WTC11 (cell line): ENCODE data around the gene KCNAB3. TPM values are rescaled to one million over a fixed set of nuclear protein-coding genes. Genes with fewer than 3 reads are reported as not detected.

Source experiments
- ATAC-seq: fragments of 200-7000 bp; cut with Tn5 transposase; 2 replicates; pipeline ENCODE4 v1.10.0; 2021; ENCODE audit warnings: mild to moderate bottlenecking, moderate library complexity
- CTCF ChIA-PET: fragments of 300-600 bp; sonication (Branson Sonifier 250); formaldehyde crosslinking; loops from one replicate; lab custom pipeline; 2021; ENCODE audit warnings: antibody characterized with exemption; lab: Charles Lee
- POLR2A ChIA-PET: fragments of 350-600 bp; sonication (Branson Sonifier 250); formaldehyde crosslinking; loops from one replicate; lab custom pipeline; 2021; ENCODE audit warnings: antibody characterized with exemption; lab: Charles Lee
- DNase-seq: peaks from one replicate; pipeline ENCODE4 v3.0.0; 2021; ENCODE audit warnings: low spot score
- H3K27ac Mint-ChIP-seq: 2 replicates; pipeline ENCODE4 v1.8.0; 2021; ENCODE audit warnings: mixed read lengths
- H3K27me3 Mint-ChIP-seq: 2 replicates; pipeline ENCODE4 v1.8.0; 2021; ENCODE audit warnings: low read depth, mild to moderate bottlenecking, moderate library complexity, mixed read lengths
- H3K36me3 Mint-ChIP-seq: 2 replicates; pipeline ENCODE4 v1.8.0; 2021; ENCODE audit warnings: mixed read lengths
- H3K4me1 Mint-ChIP-seq: 2 replicates; pipeline ENCODE4 v1.8.0; 2022; ENCODE audit warnings: mixed read lengths
- H3K4me3 Mint-ChIP-seq: 2 replicates; pipeline ENCODE4 v1.8.0; 2021; ENCODE audit warnings: mild to moderate bottlenecking, moderate library complexity, mixed read lengths
- H3K9me3 Mint-ChIP-seq: 2 replicates; pipeline ENCODE4 v1.8.0; 2021; ENCODE audit warnings: mixed read lengths
- ATF3 ChIP-seq: sonication (generic); formaldehyde crosslinking; conservative IDR thresholded peaks from 2 replicates; pipeline ENCODE4 v1.8.1; 2022; ENCODE audit warnings: mild to moderate bottlenecking, missing genetic modification reagents
- CBFB ChIP-seq: sonication (generic); formaldehyde crosslinking; IDR thresholded peaks from 2 replicates; pipeline ENCODE4 v1.8.1; 2022; ENCODE audit warnings: mild to moderate bottlenecking, low read depth, missing genetic modification reagents
- ERG ChIP-seq: fragments of 250-450 bp; sonication (Bioruptor Pico); IDR thresholded peaks from 2 replicates; pipeline ENCODE4 v1.8.0; 2021; ENCODE audit warnings: mild to moderate bottlenecking
- ETV6 ChIP-seq: sonication (generic); formaldehyde crosslinking; IDR thresholded peaks from 2 replicates; pipeline ENCODE4 v1.8.1; 2022; ENCODE audit warnings: mild to moderate bottlenecking, missing genetic modification reagents
- NFE2L1 ChIP-seq: sonication (generic); formaldehyde crosslinking; IDR thresholded peaks from 2 replicates; pipeline ENCODE4 v1.8.1; 2023; ENCODE audit warnings: missing genetic modification reagents
- OVOL2 ChIP-seq: fragments of 250-450 bp; sonication (Bioruptor Pico); IDR thresholded peaks from 2 replicates; pipeline ENCODE4 v1.9.0; 2021; ENCODE audit warnings: mild to moderate bottlenecking, borderline replicate concordance
- SOX15 ChIP-seq: fragments of 250-450 bp; sonication (Bioruptor Pico); IDR thresholded peaks from 2 replicates; pipeline ENCODE4 v1.9.0; 2021; ENCODE audit warnings: mild to moderate bottlenecking
- TP53 ChIP-seq: sonication (generic); formaldehyde crosslinking; IDR thresholded peaks from 2 replicates; pipeline ENCODE4 v1.8.1; 2023; ENCODE audit warnings: mild to moderate bottlenecking, missing genetic modification reagents
- ZNF138 ChIP-seq: sonication (generic); formaldehyde crosslinking; conservative IDR thresholded peaks from 2 replicates; pipeline ENCODE4 v1.8.1; 2022; ENCODE audit warnings: mild to moderate bottlenecking, moderate library complexity, missing genetic modification reagents
- ZNF263 ChIP-seq: sonication (generic); formaldehyde crosslinking; IDR thresholded peaks from 2 replicates; pipeline ENCODE4 v1.8.1; 2022; ENCODE audit warnings: low read depth, mild to moderate bottlenecking, moderate library complexity, missing genetic modification reagents
- ZNF396 ChIP-seq: fragments of 250-450 bp; sonication (Bioruptor Pico); IDR thresholded peaks from 2 replicates; pipeline ENCODE4 v1.8.0; 2021; ENCODE audit warnings: mild to moderate bottlenecking, moderate library complexity, borderline replicate concordance
- ZNF416 ChIP-seq: fragments of 250-450 bp; sonication (Bioruptor Pico); IDR thresholded peaks from 2 replicates; pipeline ENCODE4 v1.9.0; 2021; ENCODE audit warnings: mild to moderate bottlenecking, inconsistent platforms
- ZNF512 ChIP-seq: sonication (generic); formaldehyde crosslinking; IDR thresholded peaks from 2 replicates; pipeline ENCODE4 v1.8.1; 2022; ENCODE audit warnings: missing genetic modification reagents, borderline replicate concordance
- ZSCAN18 ChIP-seq: fragments of 250-450 bp; sonication (Bioruptor Pico); IDR thresholded peaks from 2 replicates; pipeline ENCODE4 v2.1.2; 2022; ENCODE audit warnings: mild to moderate bottlenecking, moderate library complexity
- total RNA-seq: library from RNA; stranded (reverse); gene quantifications from 3 replicates; pipeline ENCODE4 v1.2.3, GENCODE V29; 2021
- TF ChIP-seq, protein P1 (sequence below): sonication (generic); formaldehyde crosslinking; IDR thresholded peaks from 2 replicates; pipeline ENCODE4 v1.8.1; 2023; ENCODE audit warnings: mild to moderate bottlenecking, moderate library complexity, missing genetic modification reagents
- TF ChIP-seq, protein P2 (sequence below): sonication (generic); formaldehyde crosslinking; IDR thresholded peaks from 2 replicates; pipeline ENCODE4 v1.8.0; 2022; ENCODE audit warnings: mild to moderate bottlenecking, missing genetic modification reagents

Gene KCNAB3
- total RNA-seq, 1 experiment from 2014 or later, result 3.2 TPM

DNA sequence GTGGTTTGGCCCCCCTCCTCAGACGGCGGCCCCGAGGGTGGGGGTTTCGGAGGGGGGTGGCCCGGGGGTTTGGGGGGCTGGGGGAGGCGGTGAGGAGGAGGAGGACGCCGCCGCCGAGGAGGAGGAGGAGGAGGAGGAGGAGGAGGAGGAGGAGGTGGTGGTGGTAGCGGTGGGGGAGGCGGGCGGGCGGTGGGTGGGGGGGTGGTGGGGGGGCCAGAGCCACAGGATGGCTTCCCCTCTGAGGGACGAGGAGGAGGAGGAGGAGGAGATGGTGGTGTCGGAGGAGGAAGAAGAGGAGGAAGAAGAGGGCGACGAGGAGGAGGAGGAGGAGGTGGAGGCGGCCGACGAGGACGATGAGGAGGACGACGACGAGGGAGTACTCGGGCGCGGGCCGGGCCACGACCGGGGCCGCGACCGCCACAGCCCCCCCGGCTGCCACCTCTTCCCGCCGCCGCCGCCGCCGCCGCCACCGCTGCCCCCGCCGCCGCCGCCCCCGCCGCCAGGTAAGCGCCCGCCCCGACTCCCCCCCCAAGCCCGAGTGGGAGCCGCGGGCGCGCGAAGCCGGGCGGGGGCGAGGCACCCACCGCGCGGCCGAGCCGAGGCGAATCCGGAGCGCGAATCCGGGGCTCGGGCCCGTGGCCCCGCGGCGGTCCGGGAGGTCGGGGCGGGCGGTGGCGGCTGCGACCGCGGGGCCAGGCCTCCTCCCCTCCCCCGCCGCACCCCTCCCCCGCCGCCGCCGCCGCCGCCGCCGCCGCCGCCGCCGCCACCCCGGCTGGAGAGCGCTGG is 44.9 kb downstream of the KCNAB3 start:
- Mint-ChIP-seq H3K4me1 (peaks cover 10% of the 10 kb centered on the region), H3K9me3 (no peaks in the 10 kb centered on the region), H3K36me3 (no peaks in the 10 kb centered on the region), H3K27me3 (no peaks in the 10 kb centered on the region; the same call in 1 of the 2 replicates)
- DNase-seq (no peak), ATAC-seq (no peak)
- peak; percentile 80; the same call in 1 of the 2 replicates for TF ChIP-seq ZNF263 (CRISPR knock-in tag)
- no peak for TF ChIP-seq NFE2L1
- TF ChIP-seq, all 79 proteins: peak for 1
- ChIA-PET POLR2A (interaction anchor here (1.1 kb wide), 1 partner anchor 28 kb away, joined by 4 read pairs; the partner anchor contains the start of gene NAA38), CTCF (interaction anchor here (1.2 kb wide), 1 partner anchor 157 kb away, joined by 5 read pairs; no protein-coding TSS in a partner anchor)
- peak overlapping the region; percentile 54 for H3K4me3 Mint-ChIP-seq
- no peak overlapping the region for H3K27ac Mint-ChIP-seq

DNA sequence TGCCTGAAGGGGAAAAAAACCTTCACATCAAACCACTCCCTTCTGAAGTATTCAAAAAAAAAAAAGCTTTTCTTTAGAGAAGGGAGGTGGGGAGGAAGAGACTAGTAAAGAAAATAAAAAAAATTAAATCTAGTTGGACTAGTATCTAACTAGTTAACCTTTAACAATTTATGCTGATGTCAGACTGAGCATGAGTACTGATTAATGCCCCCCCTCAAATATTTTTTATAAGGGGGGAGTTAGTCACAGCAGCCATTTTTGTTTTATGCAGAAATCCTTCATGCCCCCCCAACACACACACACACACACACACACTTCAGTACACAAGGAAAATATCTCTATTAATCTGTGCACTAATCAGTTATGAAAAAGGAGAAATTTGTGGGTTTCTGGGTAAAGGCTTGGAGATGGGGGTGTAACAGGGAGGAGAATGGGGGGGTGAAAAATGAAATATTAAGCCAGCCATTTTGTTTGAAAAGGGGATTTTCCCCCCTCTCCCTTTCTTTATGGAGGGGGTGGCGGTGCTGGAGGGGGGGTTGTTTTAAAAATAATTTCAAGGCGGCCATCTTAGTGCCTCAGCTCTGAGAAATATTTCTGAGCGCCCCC is 45.8 kb downstream of the KCNAB3 start:
- POLR2A ChIA-PET, result interaction anchor here (0.6 to 0.7 kb wide), 2 partner anchors 12 to 27 kb away, joined by 3 read pairs; no protein-coding TSS in a partner anchor
- H3K27ac Mint-ChIP-seq, result no peak overlapping the region

DNA sequence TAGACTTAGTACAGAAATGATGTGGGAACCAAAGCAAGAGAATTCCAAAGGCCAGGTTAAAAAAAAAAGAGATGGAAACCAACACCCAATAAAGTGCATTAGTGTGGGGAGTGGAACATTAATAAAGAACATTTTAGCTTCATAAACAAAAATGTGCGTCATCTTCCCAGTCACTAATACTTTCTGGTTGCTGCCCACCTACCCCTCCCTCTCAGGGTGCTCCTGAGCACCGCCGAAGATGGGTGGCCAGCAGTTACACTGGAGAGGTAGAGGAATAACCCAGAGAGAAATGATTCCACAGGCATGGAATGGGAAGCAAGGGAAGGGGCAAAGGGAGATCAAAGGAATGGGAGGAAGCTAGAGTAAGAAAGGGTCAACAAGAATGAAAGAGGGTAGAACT is 47.0 kb downstream of the KCNAB3 start:
- ATAC-seq (no peak), DNase-seq (no peak)
- TF ChIP-seq TP53 (CRISPR knock-in tag), result no peak
- no peak for TF ChIP-seq CBFB (CRISPR knock-in tag)
- TF ChIP-seq ATF3 (CRISPR knock-in tag), result no peak
- no peak for TF ChIP-seq ETV6 (CRISPR knock-in tag)
- no peak for TF ChIP-seq ERG
- Mint-ChIP-seq H3K27ac (no peak overlapping the region), H3K27me3 (no peaks in the 10 kb centered on the region; the same call in 1 of the 2 replicates), H3K4me3 (no peak overlapping the region), H3K9me3 (no peaks in the 10 kb centered on the region), H3K4me1 (peaks cover 10% of the 10 kb centered on the region), H3K36me3 (no peaks in the 10 kb centered on the region)
- ChIA-PET CTCF (interaction anchor here (1.0 to 1.1 kb wide), 5 partner anchors 48 to 114 kb away, joined by 3 to 4 read pairs (median 3); no protein-coding TSS in a partner anchor), POLR2A (no interaction called here)

More for the DNA sequence above, 45.8 kb downstream of the KCNAB3 start:
- TF ChIP-seq, protein P1, sequence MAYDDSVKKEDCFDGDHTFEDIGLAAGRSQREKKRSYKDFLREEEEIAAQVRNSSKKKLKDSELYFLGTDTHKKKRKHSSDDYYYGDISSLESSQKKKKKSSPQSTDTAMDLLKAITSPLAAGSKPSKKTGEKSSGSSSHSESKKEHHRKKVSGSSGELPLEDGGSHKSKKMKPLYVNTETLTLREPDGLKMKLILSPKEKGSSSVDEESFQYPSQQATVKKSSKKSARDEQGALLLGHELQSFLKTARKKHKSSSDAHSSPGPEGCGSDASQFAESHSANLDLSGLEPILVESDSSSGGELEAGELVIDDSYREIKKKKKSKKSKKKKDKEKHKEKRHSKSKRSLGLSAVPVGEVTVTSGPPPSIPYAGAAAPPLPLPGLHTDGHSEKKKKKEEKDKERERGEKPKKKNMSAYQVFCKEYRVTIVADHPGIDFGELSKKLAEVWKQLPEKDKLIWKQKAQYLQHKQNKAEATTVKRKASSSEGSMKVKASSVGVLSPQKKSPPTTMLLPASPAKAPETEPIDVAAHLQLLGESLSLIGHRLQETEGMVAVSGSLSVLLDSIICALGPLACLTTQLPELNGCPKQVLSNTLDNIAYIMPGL (CRISPR knock-in tag), result no peak
- H3K27me3 Mint-ChIP-seq, result no peaks in the 10 kb centered on the region; the same call in 1 of the 2 replicates
- DNase-seq, result no peak
- H3K4me1 Mint-ChIP-seq, result peaks cover 10% of the 10 kb centered on the region
- H3K4me3 Mint-ChIP-seq, result peak overlapping the region; percentile 55
- no peak for ATAC-seq
- H3K9me3 Mint-ChIP-seq, result no peaks in the 10 kb centered on the region
- H3K36me3 Mint-ChIP-seq, result no peaks in the 10 kb centered on the region
- CTCF ChIA-PET, result no interaction called here

- no peak overlapping the region for H3K27ac Mint-ChIP-seq
- DNase-seq, result no peak
- ChIA-PET CTCF (interaction anchor here (0.6 kb wide), 1 partner anchor 142 kb away, joined by 3 read pairs; no protein-coding TSS in a partner anchor), POLR2A (no interaction called here)
- no peaks in the 10 kb centered on the region for H3K36me3 Mint-ChIP-seq
- H3K4me1 Mint-ChIP-seq, result peaks cover 10% of the 10 kb centered on the region
- no peak for ATAC-seq
- no peaks in the 10 kb centered on the region; the same call in 1 of the 2 replicates for H3K27me3 Mint-ChIP-seq
- no peaks in the 10 kb centered on the region for H3K9me3 Mint-ChIP-seq
- H3K4me3 Mint-ChIP-seq, result no peak overlapping the region
- no peak for TF ChIP-seq OVOL2 (CRISPR knock-in tag)
- no peak for TF ChIP-seq ZNF138 (CRISPR knock-in tag)
- TF ChIP-seq SOX15 (CRISPR knock-in tag), result no peak
- no peak for TF ChIP-seq ZSCAN18
- TF ChIP-seq ZNF416 (CRISPR knock-in tag), result no peak
- no peak for TF ChIP-seq ZNF512 (CRISPR knock-in tag)
- TF ChIP-seq, protein P2, sequence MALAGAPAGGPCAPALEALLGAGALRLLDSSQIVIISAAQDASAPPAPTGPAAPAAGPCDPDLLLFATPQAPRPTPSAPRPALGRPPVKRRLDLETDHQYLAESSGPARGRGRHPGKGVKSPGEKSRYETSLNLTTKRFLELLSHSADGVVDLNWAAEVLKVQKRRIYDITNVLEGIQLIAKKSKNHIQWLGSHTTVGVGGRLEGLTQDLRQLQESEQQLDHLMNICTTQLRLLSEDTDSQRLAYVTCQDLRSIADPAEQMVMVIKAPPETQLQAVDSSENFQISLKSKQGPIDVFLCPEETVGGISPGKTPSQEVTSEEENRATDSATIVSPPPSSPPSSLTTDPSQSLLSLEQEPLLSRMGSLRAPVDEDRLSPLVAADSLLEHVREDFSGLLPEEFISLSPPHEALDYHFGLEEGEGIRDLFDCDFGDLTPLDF (CRISPR knock-in tag), result no peak
- no peak for TF ChIP-seq ZNF396 (CRISPR knock-in tag)
Measured at GRCh38 chr17:7882068-7882467, 47.6 kb downstream of the KCNAB3 start.
